ENCODE data around the gene UBC.

DNA sequence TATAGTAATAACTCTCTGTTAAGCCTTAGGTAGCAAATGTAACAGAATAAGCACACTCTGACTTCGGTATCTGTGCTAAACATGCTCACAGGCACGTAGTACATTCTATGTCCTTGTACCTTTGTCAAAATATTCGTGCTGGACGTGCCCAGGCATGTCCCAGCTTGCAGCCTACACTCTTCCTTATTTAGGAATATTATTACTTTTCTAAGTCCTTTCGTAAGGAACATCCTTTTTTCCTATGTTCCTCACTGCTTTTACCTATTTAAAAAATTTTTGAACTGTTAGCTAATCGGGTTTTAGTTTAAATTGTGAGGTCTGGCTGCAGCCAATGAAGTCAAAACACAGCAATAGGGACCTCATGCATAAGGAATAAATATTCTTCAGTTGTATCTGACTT lies 24.1 kb upstream of the UBC start:
- TF ChIP-seq, protein P1, sequence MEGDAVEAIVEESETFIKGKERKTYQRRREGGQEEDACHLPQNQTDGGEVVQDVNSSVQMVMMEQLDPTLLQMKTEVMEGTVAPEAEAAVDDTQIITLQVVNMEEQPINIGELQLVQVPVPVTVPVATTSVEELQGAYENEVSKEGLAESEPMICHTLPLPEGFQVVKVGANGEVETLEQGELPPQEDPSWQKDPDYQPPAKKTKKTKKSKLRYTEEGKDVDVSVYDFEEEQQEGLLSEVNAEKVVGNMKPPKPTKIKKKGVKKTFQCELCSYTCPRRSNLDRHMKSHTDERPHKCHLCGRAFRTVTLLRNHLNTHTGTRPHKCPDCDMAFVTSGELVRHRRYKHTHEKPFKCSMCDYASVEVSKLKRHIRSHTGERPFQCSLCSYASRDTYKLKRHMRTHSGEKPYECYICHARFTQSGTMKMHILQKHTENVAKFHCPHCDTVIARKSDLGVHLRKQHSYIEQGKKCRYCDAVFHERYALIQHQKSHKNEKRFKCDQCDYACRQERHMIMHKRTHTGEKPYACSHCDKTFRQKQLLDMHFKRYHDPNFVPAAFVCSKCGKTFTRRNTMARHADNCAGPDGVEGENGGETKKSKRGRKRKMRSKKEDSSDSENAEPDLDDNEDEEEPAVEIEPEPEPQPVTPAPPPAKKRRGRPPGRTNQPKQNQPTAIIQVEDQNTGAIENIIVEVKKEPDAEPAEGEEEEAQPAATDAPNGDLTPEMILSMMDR (conservative IDR thresholded peaks at IDR 0.05; ENCODE audit: low read depth, low read length): no peak
- TF ChIP-seq EZH2 (IDR thresholded peaks at IDR 0.05; ENCODE audit: borderline replicate concordance, low read depth, low read length, poor library complexity, severe bottlenecking): no peak

Measured in A673 (cell line).